GM19372 (cell line): ENCODE results near the gene KIAA1671.

ENCODE experiments used
- ATAC-seq: cut with Tn5 transposase; IDR thresholded peaks from one replicate; pipeline ENCODE4 v1.9.1; 2021; ENCODE audit warnings: mild to moderate bottlenecking, low read depth, moderate library complexity; ENCODE audit not compliant: unreplicated experiment

KIAA1671 gene

GRCh38 chr22:24950272-24950902 is 2.1 kb upstream of the KIAA1671 start:
- ATAC-seq, result no peak

- no peak for ATAC-seq
Measured at GRCh38 chr22:24952837-24953383, 394 bp downstream of the KIAA1671 start.

- no peak for ATAC-seq
Measured at GRCh38 chr22:24953384-24954113, 1.0 kb downstream of the KIAA1671 start.

DNA sequence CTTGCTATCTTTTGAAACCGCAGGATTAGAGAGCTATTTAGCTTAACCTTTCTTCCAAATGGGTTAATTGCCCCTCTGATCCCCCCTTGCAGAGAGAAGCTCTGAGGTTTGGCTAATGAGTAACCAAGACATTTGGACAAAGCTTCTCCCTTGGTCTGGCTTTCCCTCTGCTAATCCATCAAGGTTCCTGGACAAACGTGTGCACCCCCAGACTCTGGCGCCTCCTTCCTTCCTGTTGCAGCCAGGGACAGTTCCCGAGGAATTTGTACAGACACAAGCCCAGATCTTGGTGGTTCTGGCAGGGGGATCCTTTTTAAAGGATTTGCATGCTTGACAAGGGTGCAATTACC is 1.6 kb downstream of the KIAA1671 start:
- ATAC-seq, result no peak

DNA sequence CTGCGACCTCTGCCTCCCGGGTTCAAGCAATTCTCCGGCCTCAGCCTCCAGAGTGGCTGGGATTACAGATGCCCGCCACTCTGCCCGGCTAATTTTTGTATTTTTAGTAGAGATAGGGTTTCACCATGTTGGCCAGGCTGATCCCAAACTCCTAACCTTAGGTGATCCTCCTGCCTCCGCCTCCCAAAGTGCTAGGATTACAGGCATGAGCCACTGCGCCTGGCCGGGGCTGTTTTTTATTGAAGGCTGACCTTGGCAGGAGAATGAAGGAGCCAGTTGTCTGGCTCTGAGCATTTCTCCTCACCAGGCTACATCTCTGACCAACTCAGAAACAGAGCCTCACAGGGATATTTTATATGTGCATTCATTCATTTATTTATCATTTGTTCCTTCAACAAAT is 2.3 kb downstream of the KIAA1671 start:
- ATAC-seq, result no peak

GRCh38 chr22:24957043-24957442 is 4.5 kb downstream of the KIAA1671 start:
- ATAC-seq, result no peak

DNA sequence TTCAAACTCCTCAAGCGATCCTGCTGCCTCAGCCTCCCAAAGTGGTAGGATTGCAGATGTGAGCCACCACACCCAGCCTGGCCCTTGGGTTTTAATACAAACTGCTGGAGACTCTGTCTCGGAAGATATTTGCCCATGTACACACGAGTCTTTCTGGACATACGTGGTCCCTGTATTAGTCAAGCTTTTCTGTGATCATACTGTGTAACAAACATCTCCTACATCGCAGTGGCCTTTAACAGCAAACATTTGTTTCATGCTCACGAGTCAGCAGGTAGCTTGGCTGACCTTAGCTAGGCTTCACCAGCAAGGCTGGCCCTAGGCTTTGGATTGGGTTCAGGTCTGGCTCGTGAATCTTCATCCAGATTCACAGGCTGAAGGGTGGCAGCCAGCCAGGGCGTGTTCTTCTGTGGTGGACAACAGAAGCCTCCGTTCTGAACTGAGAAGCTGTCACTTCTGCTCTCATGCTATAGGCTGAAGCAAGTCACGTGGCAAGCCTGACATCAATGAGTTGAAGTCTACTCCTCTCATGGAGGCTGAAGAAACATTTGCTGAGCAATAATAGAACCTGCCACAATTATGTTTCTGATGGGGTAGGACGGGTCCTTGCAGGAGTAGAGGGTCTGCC is 8.8 kb downstream of the KIAA1671 start:
- no peak for ATAC-seq

DNA sequence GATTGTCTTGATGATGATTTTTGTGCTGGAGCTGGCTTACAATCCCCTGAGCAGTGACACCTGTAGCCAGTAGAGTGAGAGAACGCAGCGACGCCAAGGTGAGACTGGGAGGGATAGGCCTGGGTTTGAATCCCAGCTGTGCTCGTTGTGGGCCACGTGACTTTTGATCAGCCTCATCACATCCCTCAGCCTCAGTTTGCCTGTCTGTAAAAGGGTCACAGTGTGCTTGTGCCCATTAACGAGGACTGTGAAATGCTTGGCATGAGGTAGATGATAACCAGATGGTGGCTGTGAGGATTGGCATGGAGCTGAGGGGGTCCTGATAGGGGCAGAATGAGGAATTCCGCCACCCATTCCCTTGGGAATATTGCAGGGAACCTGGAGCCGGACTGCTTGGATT is 9.6 kb downstream of the KIAA1671 start:
- no peak for ATAC-seq

DNA sequence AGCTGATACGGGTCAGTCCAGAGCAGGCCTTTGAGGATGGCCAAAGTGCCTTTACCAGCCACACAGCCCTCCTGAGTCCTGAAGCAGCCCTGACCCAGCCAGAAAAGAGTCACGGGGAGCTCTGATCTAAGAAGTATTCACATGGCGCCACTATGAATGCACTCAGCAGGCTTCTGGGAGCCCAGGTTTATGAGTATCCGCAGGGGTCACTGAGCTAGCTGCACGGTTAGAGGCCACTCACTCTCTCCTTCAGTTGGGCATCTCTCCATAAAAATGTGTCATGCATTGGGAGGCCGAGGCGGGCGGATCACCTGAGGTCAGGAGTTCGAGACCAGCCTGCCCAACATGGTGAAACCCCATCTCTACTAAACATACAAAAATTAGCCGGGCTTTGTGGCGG is 10.3 kb downstream of the KIAA1671 start:
- ATAC-seq, result no peak

DNA sequence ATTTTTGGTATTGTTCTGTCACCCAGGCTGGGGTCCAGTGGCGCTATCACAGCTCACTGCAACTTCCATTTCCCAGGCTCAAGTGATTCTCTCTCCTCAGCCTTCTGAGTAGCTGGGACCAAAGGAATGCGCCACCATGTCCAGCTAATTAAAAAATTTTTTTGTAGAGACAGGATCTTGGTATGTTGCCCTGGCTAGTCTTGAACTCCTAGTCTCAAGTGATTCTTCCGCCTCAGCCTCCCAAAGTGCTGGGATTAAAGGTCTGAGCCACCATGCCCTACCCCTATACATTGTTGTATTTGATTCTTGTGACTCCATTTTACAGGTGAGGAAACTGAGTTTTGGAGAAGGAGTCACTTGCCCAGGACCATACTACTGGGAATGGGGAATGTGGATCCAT is 11.9 kb downstream of the KIAA1671 start:
- ATAC-seq, result no peak

GRCh38 chr22:24965822-24966626 is 13.5 kb downstream of the KIAA1671 start:
- no peak for ATAC-seq

DNA sequence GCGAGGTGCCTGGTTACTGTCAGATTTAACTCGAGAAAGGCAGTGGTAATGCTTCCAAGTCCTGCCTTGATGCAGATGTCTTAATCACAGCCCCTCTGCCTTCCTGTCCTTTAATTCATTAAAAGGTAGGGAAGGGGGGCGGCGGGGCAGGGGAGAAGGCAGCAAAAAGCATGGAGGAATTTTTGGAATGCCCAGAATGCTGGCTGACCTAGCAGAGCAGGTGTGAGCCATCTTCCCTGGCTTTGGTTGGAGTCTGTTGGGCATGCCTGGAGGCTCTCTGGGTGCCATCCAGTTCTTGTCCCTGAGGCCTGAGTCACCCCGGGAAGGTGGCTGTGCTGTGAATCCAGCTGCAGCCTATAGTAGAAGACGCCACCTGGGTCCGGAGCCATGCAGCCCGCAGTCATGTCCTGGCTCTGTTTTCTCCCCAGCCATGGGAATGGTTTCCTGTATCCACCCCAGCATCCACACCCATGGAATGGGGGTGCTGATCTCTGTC is 15.6 kb downstream of the KIAA1671 start:
- ATAC-seq, result no peak

- ATAC-seq, result no peak
Measured at GRCh38 chr22:24969560-24970301, 17.2 kb downstream of the KIAA1671 start.

- no peak for ATAC-seq
Measured at GRCh38 chr22:24972369-24972768, 19.9 kb downstream of the KIAA1671 start.

- ATAC-seq, result no peak
Measured at GRCh38 chr22:24973872-24974271, 21.4 kb downstream of the KIAA1671 start.

- no peak for ATAC-seq
Measured at GRCh38 chr22:24975125-24975640, 22.7 kb downstream of the KIAA1671 start.

DNA sequence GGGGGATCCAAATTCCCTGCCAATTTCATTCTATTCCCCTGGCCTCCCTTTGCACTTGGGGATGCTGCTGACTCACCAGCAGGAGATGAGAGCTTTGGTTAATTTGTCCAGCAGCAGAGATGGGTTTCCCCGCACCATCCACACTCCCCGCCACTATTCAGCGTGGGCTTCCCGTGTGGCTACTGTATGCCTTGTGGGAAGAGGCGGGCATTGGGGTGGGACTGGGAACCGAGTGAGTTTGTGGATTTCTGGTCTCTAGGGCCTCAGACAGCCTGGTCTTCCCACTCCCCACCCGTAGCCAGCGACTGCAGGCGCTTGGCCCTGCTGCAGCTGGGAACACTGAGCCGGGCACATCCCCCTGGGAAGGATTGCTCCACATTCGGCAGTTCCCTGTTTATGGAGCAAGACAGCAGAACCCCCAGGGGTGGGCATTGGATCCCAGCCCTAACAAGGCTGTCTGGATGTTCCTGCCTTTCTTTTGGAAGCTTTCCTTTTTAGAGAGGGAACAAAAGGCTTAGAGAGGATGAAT is 23.4 kb downstream of the KIAA1671 start:
- ATAC-seq, result no peak

- ATAC-seq, result no peak
Measured at GRCh38 chr22:24976442-24977218, 24.1 kb downstream of the KIAA1671 start.
